ENCODE measurements around the gene FER1L5. TPM values are rescaled to one million over a fixed set of nuclear protein-coding genes. Genes with fewer than 3 reads are reported as not detected.

The FER1L5 gene
- total and polyA plus RNA-seq, 2 experiments from 2014 or later = 0.18 to 0.76 TPM

- H3K9me2 ChIP-seq (ENCODE audit: insufficient read depth) = no peaks in the 10 kb centered on the region
- Mint-ChIP-seq H3K27me3 (ENCODE audit: insufficient read depth, low read depth, poor library complexity) (peaks cover 12% of the 10 kb centered on the region), H3K4me1 (0 out of 3 replicates have a peak, but pooled peaks cover 5% of the 10 kb centered on the region), H3K4me3 (no peak overlapping the region), H3K27ac (no peak overlapping the region), H3K36me3 (ENCODE audit: low read depth) (peaks cover 4% of the 10 kb centered on the region; the same call in 1 of the 3 replicates), H3K9me3 (no peaks in the 10 kb centered on the region)
- ATAC-seq = no peak
- no peak for DNase-seq (ENCODE audit: low spot score)
- no peaks in the 10 kb centered on the region for H3K4me1 ChIP-seq (ENCODE audit: insufficient read depth)
- no peaks in the 10 kb centered on the region for H3K36me3 ChIP-seq (ENCODE audit: insufficient read depth)
- H3F3A ChIP-seq (replicated peaks; ENCODE audit: low read depth) = no peaks in the 10 kb centered on the region
- H4K20me1 ChIP-seq (replicated peaks; ENCODE audit: insufficient read depth) = no peaks in the 10 kb centered on the region
- no peak overlapping the region for H2AFZ ChIP-seq
- no peaks in the 10 kb centered on the region for H3K79me2 ChIP-seq (replicated peaks; ENCODE audit: insufficient read depth)
- no peak overlapping the region for H3K4me2 ChIP-seq
- no peaks in the 10 kb centered on the region for H3K27me3 ChIP-seq (ENCODE audit: insufficient read depth)
- TF ChIP-seq ZNF462 (CRISPR knock-in tag; IDR thresholded peaks at IDR 0.05) (no peak), CREB1 (CRISPR knock-in tag; IDR thresholded peaks at IDR 0.05; ENCODE audit: low read depth) (no peak), ZNF331 (CRISPR knock-in tag; IDR thresholded peaks at IDR 0.05; ENCODE audit: low read depth) (no peak), JUNB (IDR thresholded peaks at IDR 0.05; ENCODE audit: unreplicated experiment) (no peak), POLR2AphosphoS5 (IDR thresholded peaks at IDR 0.05; ENCODE audit: low read depth) (no peak), EZH2 (IDR thresholded peaks at IDR 0.05; ENCODE audit: low read depth, unreplicated experiment) (no peak), ETS1 (IDR thresholded peaks at IDR 0.05) (no peak), EZH2phosphoT487 (IDR thresholded peaks at IDR 0.05; ENCODE audit: unreplicated experiment) (no peak), NANOG (IDR thresholded peaks at IDR 0.05; ENCODE audit: borderline replicate concordance) (no peak), REST (IDR thresholded peaks at IDR 0.05; ENCODE audit: unreplicated experiment) (no peak), STAT1 (IDR thresholded peaks at IDR 0.05; ENCODE audit: unreplicated experiment) (no peak), CTCF (conservative IDR thresholded peaks at IDR 0.05; ENCODE audit: low read depth in 2 of 2) (no peak), ZNF114 (CRISPR knock-in tag; IDR thresholded peaks at IDR 0.05) (no peak)
- no peak overlapping the region for H3K4me3 ChIP-seq
- H3K27ac ChIP-seq (ENCODE audit: low read depth) = no peak overlapping the region
Measured at GRCh38 chr2:96692094-96692971, 49.8 kb downstream of the FER1L5 start.
